Activated CD4-positive, alpha-beta T cell treated with anti-CD3 and anti-CD28 coated beads for 24 hours (primary cell): Measurements from ENCODE around the gene DOCK1.

ENCODE experiments used
- DNase-seq, 2 donors: peaks; one replicate each; pipeline ENCODE4 v3.0.0-alpha.2; 2020; ENCODE audit warnings: low read depth in 2 of 2

Gene DOCK1

GRCh38 chr10:127179612-127180250, 274.5 kb downstream of the DOCK1 start:
- no peak for DNase-seq

- no peak for DNase-seq
These were observed 276.9 kb downstream of the DOCK1 start for GRCh38 chr10:127182161-127182560.

GRCh38 chr10:127184582-127184981, 279.4 kb downstream of the DOCK1 start:
- DNase-seq = no peak

- DNase-seq = no peak
These were observed 281.6 kb downstream of the DOCK1 start for GRCh38 chr10:127186813-127187212.

GRCh38 chr10:127189226-127189625, 284.0 kb downstream of the DOCK1 start:
- no peak for DNase-seq

GRCh38 chr10:127190427-127190826, 285.2 kb downstream of the DOCK1 start:
- DNase-seq = no peak

GRCh38 chr10:127193125-127193524, 287.9 kb downstream of the DOCK1 start:
- no peak for DNase-seq

GRCh38 chr10:127194111-127194510, 288.9 kb downstream of the DOCK1 start:
- no peak for DNase-seq

GRCh38 chr10:127194599-127194998, 289.4 kb downstream of the DOCK1 start:
- no peak for DNase-seq

- DNase-seq = no peak
These were observed 289.8 kb downstream of the DOCK1 start for GRCh38 chr10:127195041-127195506.

GRCh38 chr10:127195571-127196281, 290.5 kb downstream of the DOCK1 start:
- no peak for DNase-seq

GRCh38 chr10:127196282-127197153, 291.3 kb downstream of the DOCK1 start, which contains the start of gene INSYN2A:
Gene INSYN2A, minus strand, starts transcription at chr10:127196591. Its CDS starts 20,196 bp downstream, at chr10:127176395.
- no peak for DNase-seq

- DNase-seq = no peak
These were observed 291.9 kb downstream of the DOCK1 start for GRCh38 chr10:127197154-127197432.

GRCh38 chr10:127198307-127198706, 293.1 kb downstream of the DOCK1 start:
- no peak for DNase-seq

- DNase-seq = no peak
These were observed 293.5 kb downstream of the DOCK1 start for GRCh38 chr10:127198721-127199120.

- DNase-seq = no peak
These were observed 295.4 kb downstream of the DOCK1 start for GRCh38 chr10:127200646-127201045.

- no peak for DNase-seq
These were observed 297.8 kb downstream of the DOCK1 start for GRCh38 chr10:127203067-127203466.

- no peak for DNase-seq
These were observed 301.9 kb downstream of the DOCK1 start for GRCh38 chr10:127207081-127207480.

GRCh38 chr10:127210936-127211466, 305.8 kb downstream of the DOCK1 start:
- no peak for DNase-seq

- no peak for DNase-seq
These were observed 310.6 kb downstream of the DOCK1 start for GRCh38 chr10:127215866-127216265.

- no peak for DNase-seq
These were observed 311.0 kb downstream of the DOCK1 start for GRCh38 chr10:127216274-127216673.

GRCh38 chr10:127216786-127217185, 311.6 kb downstream of the DOCK1 start:
- DNase-seq = no peak
